ENCODE results near the gene REXO5.

DNA sequence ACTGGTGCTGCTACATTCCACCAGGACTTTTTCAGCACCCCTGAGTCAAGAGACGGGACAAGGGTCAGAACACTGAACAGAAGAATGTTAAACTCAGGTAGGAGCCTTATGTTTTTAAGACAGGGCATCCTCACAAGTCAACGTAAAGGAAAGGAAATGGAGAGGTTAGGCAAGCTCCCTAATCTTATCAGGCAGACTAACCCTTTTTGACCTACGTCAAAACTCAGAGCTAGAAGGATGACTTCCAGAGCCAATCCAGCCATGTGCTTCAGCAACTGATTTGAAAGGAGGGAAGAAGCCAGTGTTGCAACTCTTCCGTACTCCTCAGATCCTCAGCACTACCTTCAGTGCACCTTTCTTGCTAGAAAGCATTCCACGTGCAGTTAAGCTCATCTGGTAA is 46.8 kb downstream of the REXO5 start:
- no peak for TF ChIP-seq POLR2A (IDR thresholded peaks at IDR 0.05; ENCODE audit: low read length)
- no peak for TF ChIP-seq GATA1 (IDR thresholded peaks at IDR 0.05; ENCODE audit: low read depth, low read length)
